Esophagus squamous epithelium (tissue), 4 donors: ENCODE data around the gene TBRG4.

ENCODE experiments used
- POLR2A ChIP-seq, 4 donors: fragments of 450-650 bp; IDR thresholded peaks; one replicate each; pipeline ENCODE4 v1.6.1; 2017; ENCODE audit warnings: antibody characterized with exemption in 4 of 4, mild to moderate bottlenecking in 4 of 4, moderate library complexity in 3 of 4
- TF ChIP-seq, protein P1 (sequence below), 6 experiments: fragments of 450-650 bp in 4 of 6; fragments of 200-600 bp in 2 of 6; sonication (generic) in 2 of 6; IDR thresholded peaks; one replicate each; pipeline ENCODE4 v1.5.1; 2016 to 2019; ENCODE audit warnings: antibody characterized with exemption in 6 of 6, mild to moderate bottlenecking in 4 of 6, moderate library complexity in 4 of 6

- TF ChIP-seq POLR2A (IDR thresholded peaks at IDR 0.05) = no peak
- TF ChIP-seq, protein P1, sequence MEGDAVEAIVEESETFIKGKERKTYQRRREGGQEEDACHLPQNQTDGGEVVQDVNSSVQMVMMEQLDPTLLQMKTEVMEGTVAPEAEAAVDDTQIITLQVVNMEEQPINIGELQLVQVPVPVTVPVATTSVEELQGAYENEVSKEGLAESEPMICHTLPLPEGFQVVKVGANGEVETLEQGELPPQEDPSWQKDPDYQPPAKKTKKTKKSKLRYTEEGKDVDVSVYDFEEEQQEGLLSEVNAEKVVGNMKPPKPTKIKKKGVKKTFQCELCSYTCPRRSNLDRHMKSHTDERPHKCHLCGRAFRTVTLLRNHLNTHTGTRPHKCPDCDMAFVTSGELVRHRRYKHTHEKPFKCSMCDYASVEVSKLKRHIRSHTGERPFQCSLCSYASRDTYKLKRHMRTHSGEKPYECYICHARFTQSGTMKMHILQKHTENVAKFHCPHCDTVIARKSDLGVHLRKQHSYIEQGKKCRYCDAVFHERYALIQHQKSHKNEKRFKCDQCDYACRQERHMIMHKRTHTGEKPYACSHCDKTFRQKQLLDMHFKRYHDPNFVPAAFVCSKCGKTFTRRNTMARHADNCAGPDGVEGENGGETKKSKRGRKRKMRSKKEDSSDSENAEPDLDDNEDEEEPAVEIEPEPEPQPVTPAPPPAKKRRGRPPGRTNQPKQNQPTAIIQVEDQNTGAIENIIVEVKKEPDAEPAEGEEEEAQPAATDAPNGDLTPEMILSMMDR (IDR thresholded peaks at IDR 0.05) = no peak
These were observed 49.0 kb upstream of the TBRG4 start for GRCh38 chr7:45160417-45160881.
